Activated CD4-positive, alpha-beta T cell treated with anti-CD3 and anti-CD28 coated beads, Interleukin-2, Interleukin-4, amounts not matched to agents 100 ng/mL and 50 ng/mL, durations not matched to agents 16 hours and 8 hours (primary cell): ENCODE results near the gene LRRC1.

Experiments used
- DNase-seq: peaks from one replicate; pipeline ENCODE4 v3.0.0-alpha.2; 2020; ENCODE audit warnings: low spot score

LRRC1 gene

DNA sequence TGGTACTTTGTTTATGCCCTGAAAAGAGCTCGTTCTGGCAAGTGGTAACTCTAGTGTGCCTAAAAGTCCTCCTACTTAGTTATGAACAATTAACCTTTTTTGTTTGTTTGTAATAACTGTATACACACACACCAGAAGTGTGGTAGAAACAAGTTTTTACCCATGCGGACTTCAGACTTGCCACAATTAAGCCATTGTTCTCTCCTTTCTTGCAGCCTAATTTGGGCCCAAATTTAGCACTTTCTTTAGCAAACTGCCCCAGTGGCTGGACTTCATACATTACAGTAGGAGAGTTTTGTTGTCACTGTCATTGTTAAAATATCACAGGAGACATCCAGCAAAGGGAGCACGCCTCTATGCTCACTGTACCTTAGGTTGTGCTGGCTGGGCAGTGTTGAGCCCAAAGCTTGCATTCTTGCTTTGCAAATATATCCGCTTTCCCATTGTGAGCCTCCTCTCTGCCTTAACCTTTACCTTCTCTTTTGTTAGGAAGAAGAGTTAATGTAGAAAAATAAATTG is 53.0 kb downstream of the LRRC1 start:
- DNase-seq = no peak

DNA sequence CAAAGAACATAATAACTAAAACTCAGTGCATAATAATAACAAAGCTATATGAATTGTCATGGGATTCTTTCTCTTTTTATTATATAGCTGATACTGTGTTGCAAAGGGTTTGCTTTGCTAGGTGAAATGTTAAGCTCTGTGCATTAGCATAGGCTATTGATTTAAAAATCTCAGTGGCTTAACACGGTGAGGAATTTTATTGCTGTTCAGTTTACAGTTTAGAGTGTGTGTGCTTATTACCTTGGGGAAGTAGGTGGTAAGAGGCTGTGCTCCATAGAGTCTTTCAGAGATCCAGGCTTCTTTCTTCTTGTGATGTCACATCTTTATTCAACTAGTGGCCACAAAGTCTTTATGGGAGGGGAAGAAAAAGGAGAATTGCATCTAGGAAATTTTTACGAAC is 55.7 kb downstream of the LRRC1 start:
- no peak for DNase-seq

DNA sequence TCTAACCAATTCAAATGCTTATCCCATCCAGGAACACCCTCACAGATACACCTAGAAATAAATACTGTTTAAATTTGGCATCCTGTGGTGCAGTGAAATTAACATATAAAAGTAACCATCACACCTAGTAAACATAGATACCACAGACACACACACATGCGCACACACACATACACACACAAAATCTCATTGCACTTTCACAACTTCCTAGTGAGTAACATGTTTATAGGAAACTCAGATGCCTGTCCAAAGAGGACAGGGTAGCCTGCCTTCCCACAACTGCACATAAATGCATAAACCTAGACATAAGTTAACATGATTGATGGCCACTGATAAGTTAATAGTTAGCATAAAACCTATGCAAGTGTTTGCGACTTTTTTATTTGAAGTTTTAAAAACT is 56.8 kb downstream of the LRRC1 start:
- DNase-seq = no peak

DNA sequence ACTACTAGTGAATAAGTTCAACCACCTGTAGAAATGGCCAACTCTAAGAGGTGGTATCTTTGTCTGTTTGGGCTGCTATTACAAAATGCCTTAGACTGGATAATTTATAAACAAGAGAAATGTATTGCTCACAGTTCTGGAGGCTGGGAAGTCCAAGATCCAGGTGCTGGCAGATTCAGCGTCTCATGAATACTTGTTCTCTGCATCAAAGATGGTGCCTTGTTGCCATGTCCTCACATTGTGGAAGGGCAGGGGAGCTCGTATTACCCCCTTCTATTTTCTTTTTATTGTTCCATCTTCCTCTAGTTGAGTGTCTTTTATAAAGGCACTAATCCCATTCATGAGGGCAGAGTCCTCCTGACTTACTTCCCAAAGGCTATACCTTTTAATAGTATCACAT is 58.0 kb downstream of the LRRC1 start:
- DNase-seq = no peak

DNA sequence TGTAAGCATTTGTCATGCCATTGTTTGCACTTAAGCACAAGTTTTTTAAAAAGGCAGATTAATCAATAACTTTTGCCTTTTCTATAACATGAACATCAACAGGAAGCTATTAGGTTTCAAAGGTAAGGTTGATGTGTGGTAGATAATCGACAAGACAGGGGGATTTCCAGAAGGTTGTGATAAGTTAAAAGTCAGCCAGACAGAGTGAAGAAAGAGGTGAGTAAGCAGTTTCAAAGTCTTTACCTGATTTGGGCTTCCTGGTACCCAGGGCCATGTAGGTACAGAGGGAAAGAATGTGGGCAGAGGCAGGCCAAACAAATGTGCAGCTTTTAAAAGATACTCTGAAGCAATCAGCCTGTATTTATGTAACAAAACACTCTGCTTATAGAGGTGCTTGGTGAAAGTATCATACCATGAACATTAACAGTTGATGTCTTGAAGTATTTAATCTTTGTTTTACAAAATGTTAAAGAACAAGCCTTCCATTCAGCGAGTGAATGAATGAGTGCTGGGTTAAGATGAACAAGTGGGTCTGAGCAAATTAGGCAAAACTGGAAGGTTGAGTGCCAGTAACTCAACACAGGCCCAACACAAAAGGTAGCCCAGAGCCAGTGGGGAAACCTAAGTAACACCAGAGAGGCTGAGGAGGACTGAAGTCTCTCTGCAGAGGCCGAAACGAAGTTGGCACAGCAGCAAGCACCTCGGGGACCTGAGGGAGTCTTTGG is 60.2 kb downstream of the LRRC1 start:
- peak; percentile 11 for DNase-seq

DNA sequence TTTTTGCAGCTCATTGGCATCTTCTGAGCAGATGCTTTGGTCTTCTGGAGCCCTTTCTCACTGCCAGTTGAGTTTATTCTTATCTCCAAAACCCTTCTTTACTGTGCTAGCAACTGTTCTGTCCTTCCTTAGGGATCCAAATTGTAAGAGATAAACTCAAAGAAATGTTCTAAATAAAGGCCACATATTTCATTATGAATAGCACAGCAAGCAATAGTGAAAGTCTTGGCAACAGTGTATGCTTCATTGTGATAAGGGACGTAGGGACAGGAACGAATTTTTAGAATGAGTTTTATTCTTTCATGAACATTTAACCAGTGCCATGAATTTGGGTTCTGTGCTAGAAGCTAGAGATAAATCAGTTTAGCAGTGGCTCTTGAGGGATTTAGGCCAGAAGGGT is 61.1 kb downstream of the LRRC1 start:
- DNase-seq = no peak

DNA sequence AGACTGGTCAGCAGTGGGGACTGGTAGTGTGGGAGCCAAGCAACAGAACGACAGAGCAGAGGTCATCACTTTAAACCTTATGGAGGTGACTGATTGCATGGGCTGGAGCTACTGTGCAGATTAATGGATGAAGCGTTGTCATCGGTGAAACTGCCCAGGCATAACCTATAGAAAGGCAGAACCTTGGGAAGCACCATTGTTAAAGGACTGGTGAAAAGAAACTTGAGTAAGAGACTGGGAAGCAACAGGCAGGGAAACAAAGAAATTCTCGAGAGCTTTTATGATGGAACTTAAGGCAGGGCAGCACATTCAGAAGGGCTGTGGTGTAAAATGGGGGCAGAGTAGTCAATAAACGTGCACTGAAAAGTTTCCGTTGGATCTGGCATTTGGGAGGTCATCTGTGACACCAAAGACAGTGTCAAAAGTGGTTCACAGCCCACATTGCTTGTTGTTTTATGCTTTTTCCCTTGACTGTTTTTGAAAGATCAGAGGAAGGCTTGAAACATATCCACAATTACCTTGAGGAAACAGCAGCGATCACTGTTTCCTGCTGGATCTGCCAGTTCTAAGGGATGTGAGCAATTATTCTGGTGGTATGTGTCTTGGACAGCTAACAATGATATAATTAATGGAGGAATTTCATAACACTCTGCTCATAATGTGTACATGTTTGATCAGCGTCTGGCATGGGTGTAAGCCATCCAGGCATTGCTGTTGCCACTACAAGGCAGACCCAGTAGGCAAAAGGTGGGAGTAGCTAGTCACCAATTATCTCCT is 62.7 kb downstream of the LRRC1 start:
- no peak for DNase-seq

DNA sequence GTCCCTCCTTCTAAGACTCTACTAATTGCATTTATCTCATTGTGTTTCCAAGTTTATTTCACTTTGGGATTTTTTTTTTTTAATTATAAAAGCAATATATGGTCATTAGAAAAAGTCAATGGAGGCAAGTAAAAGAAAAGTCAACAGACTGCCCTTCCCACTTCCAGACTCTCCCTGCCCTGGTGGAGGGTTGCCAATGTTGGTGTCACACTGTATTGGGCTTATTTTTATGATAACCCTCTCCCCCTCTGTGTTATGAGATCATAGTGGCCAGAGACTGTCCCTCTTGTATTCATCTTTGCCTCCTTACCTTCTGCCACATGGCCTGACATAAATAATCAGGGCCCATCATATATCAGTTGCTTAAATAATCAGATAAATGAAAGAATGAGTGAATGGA is 63.4 kb downstream of the LRRC1 start:
- no peak for DNase-seq

DNA sequence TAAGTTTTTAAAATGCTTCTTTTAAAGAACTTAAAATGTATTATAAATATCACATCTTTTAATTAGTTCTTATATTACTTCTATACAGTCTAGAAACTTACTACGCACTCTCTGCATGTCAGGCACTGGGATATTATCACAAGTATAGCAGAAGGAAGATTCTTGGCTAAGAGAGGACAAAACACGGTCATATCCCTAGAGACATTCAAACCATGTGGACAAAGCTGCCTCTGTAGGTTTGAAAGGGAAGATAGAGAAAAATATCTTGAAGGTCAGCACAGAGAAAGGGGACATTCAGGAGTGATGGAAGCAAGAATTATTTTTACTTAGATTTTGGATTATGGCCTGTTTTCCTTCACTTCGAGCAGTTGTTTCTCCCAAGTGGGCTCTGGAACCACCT is 64.1 kb downstream of the LRRC1 start:
- no peak for DNase-seq

DNA sequence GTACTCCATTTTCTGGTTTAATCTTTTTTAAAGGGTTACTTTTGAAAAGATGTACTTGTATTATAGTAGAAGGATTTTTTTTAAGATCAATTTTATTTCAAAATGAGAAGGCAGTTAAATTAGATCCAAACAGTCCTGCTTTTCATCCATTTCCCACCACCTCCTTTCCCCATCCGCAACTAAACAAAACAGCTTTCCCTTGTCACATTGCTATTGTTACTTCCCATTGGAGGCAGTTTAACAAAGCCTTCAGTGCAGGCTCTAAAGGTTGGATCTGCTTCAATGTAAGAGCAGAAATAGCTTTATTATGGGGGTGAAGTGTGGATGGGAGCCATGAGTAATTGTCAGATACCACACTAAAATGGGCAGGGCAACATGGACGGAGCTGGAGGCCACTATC is 65.7 kb downstream of the LRRC1 start:
- DNase-seq = no peak

DNA sequence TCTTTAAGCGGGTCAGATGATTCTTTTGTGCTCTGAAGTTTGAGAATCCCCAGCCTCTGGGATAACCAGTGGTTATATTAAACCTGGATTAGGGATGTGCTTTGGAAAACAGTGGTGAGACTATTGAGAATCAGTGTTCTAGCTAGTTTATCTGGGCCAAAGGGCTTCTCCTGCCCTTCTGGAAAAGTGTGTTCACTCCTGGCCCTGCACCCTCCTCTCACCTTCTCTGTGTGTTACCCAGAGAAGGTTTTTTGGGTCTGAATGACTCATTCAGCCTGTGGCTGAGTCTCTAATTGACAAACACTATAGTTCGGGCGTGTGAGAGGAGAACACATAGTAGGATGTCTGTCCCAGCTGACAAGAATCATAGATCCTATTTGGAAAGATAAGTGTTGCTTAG is 66.7 kb downstream of the LRRC1 start:
- no peak for DNase-seq

DNA sequence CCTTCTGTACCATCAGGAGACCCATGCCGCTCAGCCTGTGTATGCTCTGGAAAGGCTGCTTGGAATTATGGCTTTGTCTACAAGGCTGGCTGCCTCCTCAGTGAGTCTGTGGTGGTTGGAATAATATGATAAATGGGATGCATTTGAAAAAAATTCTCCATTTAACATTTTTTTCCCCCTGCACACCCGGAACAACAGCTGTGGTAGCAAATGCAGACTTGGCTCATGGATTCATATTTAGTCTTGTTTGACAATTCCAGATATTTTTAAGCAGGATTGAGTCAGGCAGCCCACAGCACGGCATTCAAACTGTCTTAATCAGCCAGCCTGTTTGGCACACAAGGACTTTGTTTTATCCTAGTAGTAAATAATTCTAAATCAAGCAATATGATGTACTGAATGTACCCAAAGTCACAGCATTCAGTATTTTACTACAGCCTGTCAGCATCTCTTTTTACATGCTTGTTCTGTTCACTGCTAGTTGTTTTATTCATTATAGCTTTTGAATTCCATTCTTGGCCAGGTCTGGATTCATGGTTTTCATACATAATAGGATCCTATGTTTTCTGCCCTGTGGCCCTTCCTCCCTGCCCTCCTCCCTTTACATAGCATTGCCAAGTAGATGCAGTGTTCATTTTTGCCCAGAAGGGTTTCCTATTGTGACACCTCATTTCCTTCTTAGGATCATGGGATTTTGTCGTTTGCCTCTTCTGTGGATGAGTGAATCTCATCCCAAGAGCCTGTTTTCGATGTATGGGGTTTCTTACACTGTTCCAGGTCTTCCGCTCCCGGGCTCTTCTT is 68.1 kb downstream of the LRRC1 start:
- no peak for DNase-seq

DNA sequence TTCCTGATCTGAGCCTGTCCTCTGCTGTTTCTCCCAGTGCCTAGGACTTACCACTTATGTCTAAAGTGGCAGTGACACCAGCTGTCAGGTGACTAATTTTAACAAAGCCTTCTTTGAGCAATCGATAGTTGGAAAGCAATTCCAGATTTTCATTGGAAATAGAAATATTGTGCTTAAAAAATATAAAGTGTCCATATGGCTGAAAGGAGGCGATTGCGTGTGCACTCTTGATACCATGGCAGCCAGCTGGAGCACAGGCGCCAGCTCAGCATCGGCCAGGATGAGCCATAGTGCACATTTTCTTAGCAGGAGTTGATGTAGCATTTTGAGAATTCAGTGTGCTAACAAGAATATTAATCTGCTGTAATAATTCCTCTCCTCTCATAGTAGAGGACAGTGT is 70.0 kb downstream of the LRRC1 start:
- DNase-seq = no peak

DNA sequence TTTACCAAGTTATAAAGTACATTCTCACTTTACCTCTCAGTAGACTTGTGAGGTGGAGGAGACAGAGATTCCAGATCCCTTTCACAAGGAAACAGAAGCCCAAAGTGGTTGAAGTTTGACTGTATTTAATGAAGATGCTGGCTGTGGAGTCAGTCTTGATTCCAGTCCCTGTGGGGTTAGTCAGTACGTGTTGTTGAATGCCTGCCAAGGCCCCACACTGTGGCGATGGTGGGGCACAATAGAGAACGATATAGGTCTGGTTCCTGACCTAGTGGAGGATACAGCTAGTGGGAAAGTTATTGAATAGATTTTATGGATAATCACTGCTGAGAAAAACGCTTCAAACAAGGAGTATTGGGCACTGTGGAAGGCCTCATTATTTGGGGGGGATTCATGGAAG is 71.4 kb downstream of the LRRC1 start:
- no peak for DNase-seq

DNA sequence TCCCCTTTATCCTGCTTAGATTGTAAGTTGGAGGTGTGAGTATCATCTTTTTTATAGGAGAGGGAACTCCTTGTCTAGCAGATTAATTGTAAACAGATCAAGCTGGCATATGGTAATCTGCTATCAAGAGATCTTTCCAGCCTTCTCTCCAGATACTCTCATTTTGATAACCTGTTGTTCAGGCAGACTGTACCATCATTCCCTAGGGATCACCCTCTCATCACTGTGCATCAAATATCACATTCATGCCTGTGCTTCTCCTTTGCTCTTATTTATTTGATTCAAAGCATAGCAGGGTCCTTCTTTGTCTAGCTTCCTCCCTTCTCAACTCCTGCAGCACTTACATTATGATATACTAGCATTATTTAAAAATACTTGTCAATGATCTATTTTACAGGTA is 73.8 kb downstream of the LRRC1 start:
- no peak for DNase-seq

DNA sequence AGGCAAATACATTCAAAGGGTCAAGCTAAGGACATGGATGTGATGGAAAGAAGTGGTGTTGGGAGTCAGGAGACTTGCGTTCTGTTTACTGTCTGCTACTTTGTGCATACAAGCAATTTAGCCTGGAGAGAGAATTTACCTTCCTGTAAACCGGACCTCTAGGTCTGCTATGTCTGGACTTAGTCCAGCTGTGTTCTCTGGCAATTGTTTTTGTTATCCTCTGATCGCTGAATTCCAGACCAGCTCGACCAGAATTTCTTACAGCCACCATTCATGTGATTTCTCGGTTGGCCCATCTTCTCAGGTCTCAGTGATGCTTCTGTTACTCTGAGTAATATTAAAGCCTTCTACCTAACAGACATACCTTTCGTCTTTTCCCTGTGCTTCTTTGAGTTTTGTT is 75.2 kb downstream of the LRRC1 start:
- no peak for DNase-seq

DNA sequence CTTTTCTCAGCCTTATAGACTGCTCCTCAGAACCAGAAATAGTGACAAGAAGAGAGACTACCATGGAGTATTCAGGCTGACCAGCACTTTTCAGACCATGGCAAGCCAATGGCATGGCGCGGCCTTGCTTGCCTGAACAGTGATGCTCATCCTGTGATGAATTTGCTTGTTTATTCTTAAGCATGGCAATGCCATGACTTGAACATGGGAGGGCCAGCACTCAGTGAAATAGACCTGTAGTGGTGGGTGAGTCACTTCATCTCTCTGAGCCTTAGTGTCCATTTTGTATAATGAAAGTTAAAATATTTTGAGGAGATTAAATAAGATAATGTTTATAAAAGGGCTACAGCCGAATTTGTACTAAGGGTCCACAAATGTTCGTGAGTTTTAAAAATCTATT is 79.1 kb downstream of the LRRC1 start:
- DNase-seq = no peak

DNA sequence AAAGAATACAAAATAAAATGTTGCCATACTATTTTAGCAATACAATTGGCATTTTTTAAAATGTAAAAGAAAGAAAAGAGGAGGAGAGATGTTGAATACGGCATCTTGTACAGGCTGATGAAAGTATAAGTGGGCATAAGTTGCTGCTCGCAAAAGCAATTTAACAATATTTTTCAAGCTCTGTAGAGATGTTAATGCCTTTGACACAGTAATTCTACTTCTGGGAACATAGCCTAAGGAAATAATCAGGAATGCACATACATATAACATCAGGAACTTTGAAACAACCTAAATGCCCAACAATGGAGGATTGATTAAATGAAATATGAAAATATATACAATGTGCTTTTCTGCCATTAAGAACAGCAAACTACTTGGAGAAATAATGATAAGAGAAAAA is 80.2 kb downstream of the LRRC1 start:
- DNase-seq = no peak

DNA sequence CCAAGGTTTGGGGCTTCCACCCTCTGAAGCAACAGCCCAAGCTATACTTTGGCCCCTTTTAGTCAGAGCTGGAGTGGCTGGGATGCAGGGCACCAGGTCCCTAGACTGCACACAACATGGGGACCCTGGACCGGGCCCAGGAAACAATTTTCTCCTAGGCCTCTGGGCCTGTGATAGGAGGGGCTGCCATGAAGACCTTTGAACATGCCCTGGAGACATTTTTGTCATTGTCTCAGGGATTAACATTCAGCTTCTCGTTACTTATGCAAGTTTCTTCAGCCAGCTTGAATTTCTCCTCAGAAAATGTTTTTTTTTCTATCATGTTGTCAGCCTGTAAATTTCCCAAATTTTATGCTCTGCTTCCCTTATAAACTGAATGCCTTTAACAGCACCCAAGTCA is 82.3 kb downstream of the LRRC1 start:
- DNase-seq = no peak

DNA sequence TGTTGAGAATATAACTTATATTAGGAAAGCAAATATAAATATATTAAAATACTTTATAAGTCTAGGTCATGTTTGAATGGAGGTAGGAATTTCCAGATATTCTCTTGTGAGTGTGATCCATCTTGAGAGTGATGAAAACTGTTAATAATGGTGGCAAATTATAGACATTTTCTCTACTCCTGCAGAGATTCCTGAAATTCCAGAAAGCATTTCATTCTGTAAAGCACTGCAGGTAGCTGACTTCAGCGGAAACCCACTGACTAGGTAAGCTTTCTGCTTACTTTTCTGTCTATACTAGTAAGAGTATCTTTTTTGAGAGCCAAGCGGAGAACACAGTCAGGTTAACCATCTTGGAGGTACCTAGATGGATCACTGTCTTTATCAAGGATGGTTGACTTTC is 84.0 kb downstream of the LRRC1 start:
- no peak for DNase-seq

DNA sequence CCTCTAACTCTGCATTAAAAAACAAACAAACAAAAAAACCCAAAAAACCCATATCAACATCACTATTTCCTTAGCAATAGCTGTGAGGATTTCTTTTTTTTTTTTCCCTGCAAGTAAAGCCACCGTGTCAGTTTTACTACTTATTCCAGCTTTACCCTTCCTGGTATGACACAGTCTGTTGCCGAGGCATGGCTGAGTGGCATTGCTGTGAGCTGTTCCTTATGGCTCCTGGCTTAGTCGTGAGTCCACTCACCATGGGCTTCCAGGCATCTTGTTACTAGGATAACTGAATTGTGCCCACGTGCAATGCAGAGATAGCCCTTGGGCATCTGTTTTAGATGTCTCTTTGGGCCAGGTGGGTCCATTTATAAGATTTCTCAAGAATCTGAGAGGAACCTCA is 84.8 kb downstream of the LRRC1 start:
- no peak for DNase-seq

DNA sequence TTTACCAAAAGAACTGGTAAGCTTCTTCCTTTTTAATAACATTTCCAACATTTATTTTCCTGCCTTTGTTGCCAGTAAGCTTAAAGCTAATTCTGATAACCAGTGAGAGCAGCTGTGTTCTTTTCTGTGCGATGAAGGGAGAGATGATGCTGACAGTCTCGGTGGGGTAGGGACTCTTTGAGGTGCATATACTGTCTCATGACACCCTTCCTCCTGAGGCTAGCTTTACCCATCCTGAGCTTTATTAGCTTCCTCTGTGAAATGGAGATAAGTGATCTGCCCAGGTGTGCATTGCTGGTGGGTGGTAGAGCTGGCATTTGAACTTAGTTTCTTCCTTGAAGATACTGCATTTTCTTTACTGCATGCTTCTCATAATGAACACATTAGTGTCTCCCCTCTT is 92.5 kb downstream of the LRRC1 start:
- DNase-seq = no peak

DNA sequence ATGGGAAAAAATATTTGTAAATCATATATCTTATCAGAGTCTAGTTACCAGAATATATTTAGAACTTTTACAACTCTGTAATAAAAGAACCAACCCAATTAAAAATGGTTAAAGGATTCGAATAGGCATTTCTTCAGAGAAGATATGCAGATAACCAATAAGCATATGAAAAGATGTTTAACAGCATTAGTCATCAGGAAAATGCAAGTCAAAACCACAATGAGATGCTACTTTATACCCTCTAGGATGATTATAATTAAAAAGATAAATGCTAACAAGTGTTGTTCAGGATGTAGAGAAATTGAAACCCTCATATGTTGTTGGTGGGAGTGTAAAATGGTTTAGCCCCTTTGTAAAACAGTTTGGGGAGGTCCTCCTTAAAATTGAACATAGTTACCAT is 94.1 kb downstream of the LRRC1 start:
- DNase-seq = no peak
